ENCODE measurements around the gene PXDN. TPM values are rescaled to one million over a fixed set of nuclear protein-coding genes. Genes with fewer than 3 reads are reported as not detected.

The PXDN gene
- polyA plus RNA-seq, 5 donors: 160 to 184 (median 178) TPM

DNA sequence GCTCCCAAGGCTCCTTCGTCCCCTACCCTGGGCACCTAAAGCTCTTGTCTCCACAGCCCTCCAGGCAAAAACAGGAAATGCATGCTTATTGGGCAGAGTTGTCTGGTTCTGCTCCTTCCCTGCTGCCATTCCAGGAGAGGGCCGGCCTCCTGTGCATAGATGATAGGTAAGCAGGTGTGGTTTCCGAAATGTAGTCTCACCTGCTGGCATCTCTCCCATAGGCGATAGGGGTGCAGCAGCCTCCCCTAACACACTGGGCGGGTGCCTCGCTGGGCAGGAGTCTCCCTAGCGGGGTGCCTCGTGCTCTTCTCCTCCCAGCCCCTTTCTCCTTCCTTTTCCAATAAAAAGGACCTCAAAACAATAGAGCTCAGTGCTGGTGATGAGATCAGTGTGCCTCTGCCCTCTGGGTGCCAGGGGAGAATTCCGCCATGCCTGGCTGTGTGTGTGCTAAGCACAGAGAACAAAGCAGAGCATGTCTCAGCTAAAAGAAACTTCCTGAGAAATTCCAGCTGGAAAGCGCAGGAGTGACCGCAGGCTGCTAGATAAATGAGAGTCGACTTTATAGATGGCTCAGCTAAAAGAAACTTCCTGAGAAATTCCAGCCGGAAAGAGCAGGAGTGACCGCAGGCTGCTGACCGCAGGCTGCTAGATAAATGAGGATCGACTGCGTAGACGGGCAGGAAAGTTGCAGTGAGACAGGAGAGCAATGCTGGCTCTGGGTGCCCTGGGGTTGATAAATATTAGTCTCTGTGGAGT lies 11.3 kb upstream of the PXDN start:
- no peak for DNase-seq

DNA sequence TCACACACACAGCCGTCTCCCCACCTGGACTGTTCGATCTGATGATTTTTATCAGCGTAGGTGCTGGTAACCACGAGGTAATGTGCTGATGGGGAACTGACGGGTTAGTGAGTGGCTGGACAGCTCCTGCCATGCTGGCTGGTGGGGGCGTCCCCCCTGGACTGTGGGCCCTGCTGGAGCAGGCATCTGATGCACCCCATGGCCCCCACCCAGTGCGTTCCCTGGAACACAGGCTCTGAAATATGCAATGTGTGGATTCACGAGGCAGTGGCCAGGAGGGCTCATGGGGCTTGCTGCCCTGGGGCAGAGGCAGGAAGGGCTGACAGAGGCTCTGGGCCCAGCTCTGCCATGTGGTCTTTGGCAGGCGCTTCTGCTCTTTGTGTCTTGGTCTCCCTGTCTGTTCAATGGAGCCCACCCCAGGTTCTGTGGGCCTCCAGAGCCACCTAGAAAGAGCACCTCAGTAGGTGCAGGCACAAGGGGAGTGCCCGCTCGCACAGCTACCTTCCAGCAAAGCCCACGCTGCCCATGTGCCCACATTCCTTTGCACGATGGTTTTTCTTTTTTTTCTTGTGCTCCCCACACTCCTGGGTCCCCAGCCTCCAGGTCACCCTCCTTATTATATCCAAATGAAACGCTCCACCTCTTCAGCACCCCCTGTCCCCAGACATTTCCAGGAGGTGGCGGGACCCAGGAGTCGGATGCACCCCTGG lies 10.3 kb upstream of the PXDN start:
- no peak for DNase-seq

DNA sequence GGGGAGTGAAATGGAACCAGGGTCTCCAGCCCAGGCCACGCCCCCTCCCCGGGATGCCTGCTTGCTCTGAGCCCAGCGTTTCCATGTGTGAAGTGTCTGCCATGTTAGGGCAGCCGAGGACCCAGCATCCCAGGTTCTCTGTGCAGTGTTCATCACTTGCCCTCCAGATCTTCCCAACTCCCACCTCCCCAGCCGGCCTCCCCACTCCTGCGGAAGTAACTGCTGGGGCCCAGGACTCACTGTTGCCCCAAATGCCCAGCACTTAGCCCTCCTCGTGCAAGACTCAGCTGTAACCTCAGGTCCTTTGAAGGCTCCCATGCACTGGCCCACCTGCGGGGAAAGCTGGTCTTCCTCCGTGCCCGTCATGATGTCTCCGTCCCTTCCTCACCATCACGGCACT lies 9.7 kb upstream of the PXDN start:
- DNase-seq: no peak

DNA sequence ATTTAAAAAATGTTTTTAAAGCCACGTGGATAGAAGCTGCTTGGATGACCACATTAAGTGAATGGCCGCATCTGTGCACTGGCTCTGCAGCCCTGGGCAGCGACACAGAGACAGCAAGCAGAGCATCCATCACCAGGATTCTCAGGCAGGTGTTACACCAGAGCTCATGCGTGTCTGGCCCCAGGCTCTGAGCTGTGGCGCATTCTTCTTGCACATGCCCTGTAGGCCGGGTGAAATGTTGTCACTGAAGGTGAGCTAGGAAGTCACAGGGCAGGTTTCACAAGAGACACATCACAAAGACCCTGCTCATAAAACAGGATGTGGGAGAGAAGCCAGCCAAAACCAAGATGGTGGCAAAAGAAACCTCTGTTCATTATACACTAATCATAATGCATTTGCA lies 8.4 kb upstream of the PXDN start:
- no peak for DNase-seq

DNA sequence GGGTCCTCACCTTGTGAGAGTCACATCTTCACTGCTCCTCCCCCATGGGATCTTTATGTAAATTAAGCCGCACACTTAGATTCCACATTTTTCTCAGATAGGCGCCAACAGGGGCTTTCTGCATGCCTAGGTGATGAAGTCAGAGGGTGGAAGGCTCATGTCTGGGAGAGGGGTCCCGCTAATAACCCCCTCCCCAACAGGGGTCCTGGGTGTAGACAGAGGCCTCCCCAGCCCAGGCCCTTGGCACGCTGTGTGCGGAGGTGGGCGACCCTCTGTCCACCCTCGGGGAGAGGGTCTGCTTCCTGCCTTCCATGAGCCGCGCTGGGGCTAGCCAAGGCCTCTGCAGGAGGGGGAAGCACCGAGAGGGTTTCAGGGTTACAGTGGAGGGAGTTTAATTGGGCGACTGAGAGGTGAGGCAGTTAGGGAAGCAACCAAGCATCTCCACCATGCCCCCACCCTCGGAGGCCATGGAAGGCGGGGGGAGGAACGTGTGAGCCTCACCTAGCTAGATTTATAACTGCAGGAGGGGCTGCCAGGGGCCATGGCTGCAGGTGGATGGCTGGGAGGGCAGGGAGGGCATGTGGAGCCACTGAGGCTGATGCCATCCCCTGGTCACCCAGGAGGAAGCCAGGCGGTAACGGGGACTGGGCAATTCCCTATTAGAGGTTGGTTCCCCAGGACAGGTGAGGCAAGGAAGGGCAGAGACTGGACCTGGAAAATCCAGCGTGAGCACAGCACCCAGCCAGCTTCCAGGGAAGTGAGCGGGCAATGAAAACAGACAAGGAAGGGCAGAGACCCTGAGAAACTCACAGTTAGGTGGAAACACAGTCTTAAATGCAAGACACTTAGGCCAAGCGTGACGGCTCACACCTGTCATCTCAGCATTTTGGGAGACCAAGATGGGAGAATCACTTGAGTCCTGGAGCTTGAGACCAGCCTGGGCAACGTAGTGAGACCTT lies 7.7 kb upstream of the PXDN start:
- no peak for DNase-seq

DNA sequence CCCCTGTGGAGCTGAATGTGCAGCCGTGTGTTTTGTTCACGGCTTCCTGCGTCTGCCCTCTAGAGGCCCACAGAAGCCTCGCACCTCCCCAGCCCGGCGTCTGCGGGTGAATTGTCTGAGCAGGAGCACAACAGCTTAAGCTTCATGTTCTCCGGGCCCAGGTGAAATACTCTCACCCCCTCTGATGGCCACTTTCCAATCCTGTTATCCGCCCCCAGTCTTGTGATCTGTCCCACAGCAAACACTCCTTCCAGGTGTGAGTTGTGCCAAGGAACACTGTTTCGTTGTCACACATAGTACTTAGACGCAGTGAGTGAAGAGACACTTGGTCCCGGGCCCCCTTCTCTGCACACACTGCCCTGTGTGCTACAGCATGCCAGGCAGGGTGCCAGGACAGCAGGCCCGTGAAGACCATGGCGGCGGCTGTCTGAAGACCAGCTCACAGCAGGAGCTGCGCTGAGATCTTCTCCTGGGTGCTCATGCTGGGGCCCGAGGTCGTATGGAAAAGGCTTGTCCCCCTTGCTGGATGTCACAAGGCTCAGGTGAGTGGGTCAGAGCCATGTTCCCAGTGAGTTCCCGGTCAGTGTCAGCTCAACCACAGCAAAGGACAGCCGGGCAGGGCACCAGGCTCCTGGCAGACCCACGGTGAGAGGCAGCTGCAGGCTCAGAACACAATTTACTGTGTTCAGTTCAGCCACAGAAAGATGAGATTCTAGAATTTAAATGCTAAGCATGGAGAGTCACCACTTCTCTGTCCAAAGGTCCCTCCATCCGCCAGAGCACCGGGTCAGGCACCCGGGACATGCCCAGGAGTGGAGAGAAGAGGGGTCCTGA lies 6.8 kb upstream of the PXDN start:
- DNase-seq: peak in 1 of 2 donors; percentile 68

DNA sequence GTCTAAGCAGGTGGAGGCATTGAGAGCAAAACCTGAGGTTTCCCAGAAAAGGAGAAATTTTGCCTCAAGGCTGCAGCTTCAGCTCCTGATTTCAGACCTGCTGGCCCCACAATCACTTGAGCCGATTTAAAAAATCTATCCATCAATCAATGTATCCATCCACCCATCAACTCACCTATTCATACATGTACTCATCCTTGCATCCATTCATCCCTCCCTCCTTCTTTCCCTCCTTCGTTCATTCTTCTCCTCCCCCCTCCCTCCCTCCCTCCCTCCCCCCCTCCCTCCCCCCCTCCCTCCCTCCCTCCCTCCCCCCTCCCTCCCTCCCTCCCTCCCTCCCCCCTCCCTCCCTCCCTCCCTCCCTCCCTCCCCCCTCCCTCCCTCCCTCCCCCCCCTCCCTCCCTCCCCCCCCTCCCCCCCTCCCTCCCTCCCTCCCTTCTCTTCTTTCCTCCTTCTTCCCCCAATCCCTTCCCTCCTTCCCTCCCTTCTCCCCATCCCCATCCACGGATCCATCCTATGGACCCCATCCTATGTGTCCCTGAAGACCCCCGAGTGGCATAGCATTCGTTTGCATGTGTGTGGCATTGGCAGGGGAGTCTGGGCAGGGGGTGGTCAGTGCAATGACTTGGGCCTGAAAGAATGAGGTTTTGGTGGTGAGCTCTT lies 6.1 kb upstream of the PXDN start:
- DNase-seq: no peak

DNA sequence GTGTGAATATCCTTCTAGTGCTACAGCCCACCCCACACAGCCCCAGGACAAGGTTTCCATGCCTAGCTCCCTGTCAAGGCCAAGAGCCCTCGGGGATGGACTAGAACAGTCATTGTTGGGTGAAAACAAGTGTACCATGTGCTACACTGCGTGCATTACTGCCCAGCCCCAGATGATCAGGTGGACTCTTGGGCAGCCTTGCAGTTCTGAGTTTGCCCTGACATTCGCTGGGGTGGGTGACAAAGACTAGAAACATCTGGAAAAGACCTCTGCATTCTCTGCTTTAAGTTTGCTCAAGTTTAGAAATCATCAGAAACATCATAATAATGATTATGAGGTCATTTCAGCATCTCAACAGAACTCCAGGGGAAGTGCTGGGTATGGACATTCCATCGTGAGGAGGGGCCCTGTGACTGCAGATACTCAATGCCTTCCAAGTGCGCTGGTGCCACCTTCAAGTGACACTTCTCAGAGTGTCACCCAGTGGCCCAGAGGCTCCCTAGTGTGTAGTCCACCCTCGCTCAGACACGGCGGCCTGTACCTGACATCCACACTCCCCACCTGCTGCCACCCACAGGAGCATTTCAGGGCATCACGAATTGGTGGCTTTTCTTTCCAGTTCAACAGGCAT lies 5.3 kb upstream of the PXDN start:
- no peak for DNase-seq

DNA sequence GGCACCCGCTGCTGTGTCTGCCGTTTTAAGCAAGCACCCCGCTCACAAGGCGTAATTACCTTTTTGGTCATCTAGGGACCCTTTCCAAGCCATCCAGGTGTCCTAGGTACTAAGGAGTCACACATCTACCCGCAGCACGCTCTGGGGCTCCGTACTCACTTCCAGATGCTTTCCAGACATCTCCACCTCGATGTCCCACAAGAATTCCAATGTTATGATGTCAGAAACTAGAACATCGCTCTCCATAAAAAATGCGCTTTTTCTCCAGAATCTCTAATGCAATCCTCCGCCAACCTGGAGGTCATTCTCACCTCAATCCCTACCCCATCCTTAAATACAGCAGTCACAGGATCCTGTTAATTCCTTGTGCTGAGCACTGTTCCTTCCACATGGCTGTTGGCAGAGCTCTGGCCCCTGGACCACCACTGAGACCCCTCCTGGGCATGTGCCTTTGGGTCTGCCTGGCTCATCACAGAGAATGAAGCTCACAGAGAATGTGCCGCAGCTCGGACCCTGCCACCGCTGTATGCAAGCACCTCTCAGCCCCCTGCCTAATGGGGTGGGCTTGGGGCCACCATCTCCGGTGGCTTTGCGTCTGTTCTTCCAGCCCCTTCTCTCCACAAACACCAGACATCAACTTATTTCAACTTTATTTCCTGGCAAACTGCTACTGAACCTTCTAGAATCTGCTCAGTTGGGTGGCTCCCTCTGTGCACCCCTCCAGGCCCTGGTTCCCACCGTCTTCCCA lies 4.6 kb upstream of the PXDN start:
- DNase-seq: no peak

DNA sequence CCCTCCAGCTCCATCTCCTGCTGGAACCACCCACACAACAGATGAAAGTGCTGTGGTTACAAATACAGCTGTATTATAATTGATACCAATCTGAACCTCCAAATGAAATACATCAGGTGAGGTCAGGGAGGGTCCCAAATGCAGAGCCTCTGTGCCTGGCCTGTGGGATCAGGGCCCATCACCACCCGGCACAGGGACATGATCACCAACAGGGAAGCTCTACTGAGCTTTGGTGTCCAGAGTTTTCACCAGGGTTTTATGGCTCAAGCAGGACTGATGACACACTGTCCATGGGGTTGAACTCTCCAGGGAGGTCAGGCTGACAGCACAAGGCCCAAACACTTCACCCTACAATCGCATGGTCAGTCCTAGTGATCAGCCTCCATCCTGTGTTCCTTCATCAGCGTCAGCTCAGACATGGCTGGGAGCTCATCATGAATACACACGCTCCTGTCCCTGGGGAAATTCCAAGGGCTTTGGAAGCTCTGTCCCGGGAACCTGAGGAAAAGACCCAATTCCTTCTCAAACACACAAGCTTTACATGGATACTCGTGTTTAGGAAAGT lies 3.9 kb upstream of the PXDN start:
- DNase-seq: no peak

DNA sequence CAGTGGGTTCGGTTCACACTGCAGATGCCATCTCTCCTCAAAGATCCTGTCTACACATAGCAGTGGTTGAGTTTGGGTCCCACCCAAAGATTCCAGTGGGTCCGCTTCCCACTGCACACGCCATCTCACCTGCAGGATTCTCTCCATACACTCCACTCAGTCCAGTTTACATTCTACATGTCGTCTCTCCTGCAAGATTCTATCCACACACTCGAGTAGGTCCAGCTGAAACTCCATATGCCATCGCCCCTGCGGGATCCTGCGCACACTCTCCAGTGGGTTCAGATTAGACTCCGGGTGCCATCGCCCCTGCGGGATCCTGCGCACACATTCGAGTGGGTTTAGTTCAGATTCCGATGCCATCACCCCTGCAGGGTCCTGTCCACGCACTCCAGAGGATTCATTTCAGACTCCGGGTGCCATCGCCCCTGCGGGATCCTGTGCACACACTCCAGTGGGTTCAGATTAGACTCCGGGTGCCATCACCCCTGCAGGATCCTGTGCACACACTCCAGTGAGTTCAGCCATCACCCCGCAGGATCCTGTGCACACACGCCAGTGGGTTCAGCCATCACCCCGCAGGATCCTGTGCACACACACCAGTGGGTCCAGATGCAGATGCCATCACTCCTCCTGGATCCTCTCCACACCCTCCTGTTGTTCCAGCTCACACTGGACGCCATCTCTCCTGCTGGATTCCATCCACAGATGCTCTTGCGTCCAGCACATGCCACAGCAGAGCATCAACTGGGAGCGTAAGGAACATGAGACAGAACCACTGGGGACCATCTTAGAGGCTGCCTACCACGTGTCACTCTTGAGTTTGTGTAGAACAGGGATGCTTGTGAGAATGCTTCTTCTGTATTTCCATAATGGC lies 3.0 kb upstream of the PXDN start:
- no peak for DNase-seq

DNA sequence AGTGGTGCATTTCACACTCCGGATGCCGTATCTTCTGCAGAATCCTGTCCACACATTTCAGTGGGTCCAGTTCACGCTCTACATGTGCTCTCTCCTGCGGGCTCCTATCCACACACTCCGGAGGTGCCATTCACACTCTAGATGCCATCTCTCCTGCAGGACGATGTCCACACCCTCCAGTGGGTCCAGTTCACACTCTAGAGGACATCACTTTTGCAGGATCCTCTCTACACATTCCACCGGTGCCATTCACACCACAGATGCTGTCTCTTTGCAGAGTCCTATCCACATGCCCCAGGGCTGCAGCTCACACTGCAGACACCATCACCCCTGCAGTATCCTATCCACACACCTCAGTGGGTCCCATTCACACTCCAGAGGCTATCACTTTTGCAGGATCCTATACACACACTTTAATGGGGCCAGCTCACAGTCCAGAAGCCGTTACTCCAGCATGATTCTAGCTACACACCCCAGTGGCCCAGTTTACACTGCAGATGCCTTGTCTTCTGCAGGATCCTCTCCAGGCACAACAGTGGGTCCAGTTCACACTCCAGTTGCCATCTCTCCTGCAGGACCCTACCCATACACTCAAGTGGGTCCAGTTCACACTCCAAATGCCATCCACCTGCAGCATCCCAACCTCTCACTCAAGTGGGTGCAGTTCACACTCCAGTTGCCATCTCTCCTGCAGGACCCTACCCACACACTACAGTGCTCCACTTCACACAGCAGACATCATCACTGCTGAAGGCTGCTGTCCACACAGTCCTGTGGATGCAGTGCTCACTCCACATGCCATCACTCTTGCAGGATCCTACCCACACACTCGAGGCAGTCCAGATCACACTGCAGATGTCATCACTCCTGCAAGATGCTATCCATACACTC lies 2.1 kb upstream of the PXDN start:
- no peak for DNase-seq

DNA sequence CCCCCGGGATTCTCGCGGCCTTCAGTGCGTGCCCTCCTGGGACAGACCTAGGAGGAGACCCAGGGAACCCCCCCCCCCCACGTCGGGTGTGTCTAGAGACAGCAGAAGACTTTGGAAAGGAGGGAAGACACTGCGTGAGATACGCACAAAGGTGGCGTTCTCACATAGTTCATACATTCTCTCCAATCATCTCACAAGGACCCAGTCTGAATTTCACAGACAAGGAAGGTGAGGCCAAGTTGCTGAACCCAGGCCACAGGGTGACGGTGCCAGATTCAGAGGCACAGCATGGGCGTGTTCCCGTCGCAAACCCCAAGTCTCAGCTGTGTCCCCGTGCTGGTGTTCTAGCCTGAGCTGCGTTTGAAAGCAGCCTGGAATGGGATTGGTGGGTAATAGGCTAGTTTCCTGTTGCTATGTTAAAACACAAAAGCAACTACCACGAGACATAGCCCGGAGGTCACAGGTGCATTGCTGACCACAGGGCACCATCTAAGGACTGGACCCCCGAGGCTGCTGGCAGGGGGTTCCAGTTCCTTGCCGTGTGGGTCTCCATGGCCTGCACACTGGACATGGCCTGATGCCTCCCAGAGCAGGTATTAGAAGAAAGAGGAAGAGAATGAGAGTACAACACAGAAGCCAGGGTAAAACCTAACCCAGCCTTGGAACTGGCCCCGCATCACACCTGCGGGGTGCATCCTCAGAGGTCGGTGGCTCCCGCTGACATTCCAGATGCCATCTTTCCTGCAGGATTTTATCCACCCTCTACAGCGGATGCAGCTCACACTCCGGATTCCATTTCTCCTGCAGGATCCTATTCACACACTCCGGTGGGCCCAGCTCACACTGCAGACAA lies 1.1 kb upstream of the PXDN start:
- no peak for DNase-seq

DNA sequence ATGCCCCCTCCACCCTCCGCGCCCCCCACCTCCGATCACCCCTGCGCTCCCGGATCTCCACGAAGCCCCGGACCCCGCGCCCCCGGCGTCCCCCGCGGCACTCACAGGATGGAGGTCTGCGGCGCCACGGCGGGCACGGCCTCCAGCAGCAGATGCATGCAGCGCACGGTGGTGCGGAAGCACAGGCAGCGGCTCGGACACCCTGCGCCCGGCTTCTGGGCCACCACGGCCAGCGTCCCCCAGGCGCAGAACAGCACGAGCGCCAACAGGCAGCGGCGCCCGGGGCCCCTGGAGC lies 217 bp downstream of the PXDN start:
- DNase-seq: no peak

DNA sequence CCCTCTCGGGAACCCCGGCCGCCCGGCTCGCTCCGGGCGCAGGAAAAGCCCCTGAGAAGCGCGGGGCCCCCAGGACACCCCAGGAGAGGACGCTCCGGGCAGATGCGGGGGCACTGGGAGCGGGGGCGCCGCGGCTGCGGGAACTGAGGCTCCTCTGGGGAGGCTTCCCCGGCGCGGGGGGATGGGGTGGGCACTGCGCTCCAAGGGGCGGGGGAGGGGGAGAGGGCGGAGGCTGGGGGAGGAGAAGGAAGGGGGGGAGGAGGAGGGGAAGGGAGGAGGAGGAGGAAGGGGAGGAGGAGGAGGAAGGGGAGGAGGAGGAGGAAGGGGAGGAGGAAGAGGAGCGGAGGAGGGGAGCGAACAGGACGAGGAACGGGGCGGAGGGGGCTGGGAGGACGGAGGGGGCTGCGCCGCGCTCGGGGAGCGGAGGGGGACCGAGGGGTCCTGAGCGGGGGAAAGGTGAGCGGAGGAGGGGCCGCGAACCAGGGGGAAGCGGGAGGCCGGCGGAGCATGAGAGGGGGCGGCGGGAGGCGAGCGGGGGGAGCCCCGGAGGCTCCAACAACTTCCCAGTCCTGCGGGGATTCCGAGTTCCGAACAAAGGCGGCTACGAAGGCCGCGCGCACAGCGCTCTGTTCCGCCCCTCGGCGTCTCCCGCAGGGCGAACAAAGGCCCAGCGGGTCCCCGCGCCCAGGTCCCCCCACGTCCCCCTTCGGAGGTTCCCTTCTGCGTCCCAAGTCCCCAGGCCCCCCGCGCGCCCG lies 742 bp downstream of the PXDN start:
- DNase-seq: no peak
